Measurements from ENCODE around the gene TNFRSF25.

TNFRSF25 gene

GRCh38 chr1:6507461-6507911 lies 41.5 kb upstream of the TNFRSF25 start:
- DNase-seq (ENCODE audit: low read depth in 1 of 2, low spot score in 1 of 2): no peak
- no peak for TF ChIP-seq JUND (IDR thresholded peaks at IDR 0.05; ENCODE audit: low read depth)
- in situ Hi-C loops (cut with HindIII; ENCODE audit: low pct_unique_long_range_greater_than_20kb, low sequenced_read_pairs): no loop called here

GRCh38 chr1:6507037-6507428 lies 41.1 kb upstream of the TNFRSF25 start:
- no peak for DNase-seq (ENCODE audit: low read depth in 1 of 2, low spot score in 1 of 2)
- in situ Hi-C loops (cut with HindIII; ENCODE audit: low pct_unique_long_range_greater_than_20kb, low sequenced_read_pairs): no loop called here

GRCh38 chr1:6506210-6507036 lies 40.5 kb upstream of the TNFRSF25 start:
- no peak for TF ChIP-seq JUND (IDR thresholded peaks at IDR 0.05; ENCODE audit: low read depth)
- in situ Hi-C loops (cut with HindIII; ENCODE audit: low pct_unique_long_range_greater_than_20kb, low sequenced_read_pairs): no loop called here

More at GRCh38 chr1:6507037-6507428, 41.1 kb upstream of the TNFRSF25 start:
- TF ChIP-seq JUND (IDR thresholded peaks at IDR 0.05; ENCODE audit: low read depth): no peak

DNA sequence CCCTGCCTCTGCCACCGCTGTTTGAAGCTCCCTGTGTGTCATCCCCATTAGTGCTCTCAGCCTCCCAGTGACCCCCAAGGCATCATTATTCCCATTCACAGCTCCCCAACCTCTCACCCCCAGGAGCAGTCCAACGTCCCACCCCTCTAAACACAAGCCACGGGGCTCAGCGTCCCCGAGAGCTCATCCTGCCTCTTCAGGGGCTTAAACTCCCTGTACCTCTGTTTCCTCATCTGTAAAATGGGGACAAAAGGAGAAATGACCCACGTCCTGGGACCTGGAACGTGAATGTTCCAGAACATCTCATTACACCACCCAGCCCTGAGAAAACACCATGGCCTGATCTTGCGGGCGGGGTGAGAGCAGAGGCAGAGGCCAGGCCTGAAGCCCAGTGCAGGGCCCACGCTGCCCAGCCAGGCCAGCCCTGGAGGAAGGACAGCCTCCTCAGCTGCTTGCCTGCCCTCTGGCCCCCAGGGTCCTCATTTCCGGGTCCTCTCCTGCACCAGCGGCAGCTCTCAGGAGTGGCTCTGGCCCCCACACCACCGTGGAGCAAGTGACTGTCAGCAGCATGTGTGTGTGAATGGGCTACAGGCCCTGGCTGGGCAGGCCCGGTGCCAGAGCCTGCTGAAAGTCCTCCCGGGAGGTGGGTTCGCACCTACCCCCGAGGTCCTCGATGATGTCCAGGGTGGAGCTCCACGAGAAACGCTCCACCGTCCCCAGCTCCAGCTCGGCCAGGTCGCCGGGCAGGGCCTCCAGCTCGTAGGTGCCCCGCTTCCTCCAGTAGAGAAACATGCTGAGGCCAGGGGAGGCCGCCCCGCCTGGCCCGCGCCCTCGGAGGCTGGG lies 39.6 kb upstream of the TNFRSF25 start:
- no peak for DNase-seq (ENCODE audit: low read depth in 1 of 2, low spot score in 1 of 2)
- no peak for TF ChIP-seq JUND (IDR thresholded peaks at IDR 0.05; ENCODE audit: low read depth)
- in situ Hi-C loops (cut with HindIII; ENCODE audit: low pct_unique_long_range_greater_than_20kb, low sequenced_read_pairs): no loop called here

More at GRCh38 chr1:6506210-6507036, 40.5 kb upstream of the TNFRSF25 start:
- no peak for DNase-seq (ENCODE audit: low read depth in 1 of 2, low spot score in 1 of 2)

- in situ Hi-C loops (cut with HindIII; ENCODE audit: low pct_unique_long_range_greater_than_20kb, low sequenced_read_pairs): no loop called here
- no peak for DNase-seq (ENCODE audit: low read depth in 1 of 2, low spot score in 1 of 2)
- no peak for TF ChIP-seq JUND (IDR thresholded peaks at IDR 0.05; ENCODE audit: low read depth)
Observed at GRCh38 chr1:6504887-6505286, 38.9 kb upstream of the TNFRSF25 start.

DNA sequence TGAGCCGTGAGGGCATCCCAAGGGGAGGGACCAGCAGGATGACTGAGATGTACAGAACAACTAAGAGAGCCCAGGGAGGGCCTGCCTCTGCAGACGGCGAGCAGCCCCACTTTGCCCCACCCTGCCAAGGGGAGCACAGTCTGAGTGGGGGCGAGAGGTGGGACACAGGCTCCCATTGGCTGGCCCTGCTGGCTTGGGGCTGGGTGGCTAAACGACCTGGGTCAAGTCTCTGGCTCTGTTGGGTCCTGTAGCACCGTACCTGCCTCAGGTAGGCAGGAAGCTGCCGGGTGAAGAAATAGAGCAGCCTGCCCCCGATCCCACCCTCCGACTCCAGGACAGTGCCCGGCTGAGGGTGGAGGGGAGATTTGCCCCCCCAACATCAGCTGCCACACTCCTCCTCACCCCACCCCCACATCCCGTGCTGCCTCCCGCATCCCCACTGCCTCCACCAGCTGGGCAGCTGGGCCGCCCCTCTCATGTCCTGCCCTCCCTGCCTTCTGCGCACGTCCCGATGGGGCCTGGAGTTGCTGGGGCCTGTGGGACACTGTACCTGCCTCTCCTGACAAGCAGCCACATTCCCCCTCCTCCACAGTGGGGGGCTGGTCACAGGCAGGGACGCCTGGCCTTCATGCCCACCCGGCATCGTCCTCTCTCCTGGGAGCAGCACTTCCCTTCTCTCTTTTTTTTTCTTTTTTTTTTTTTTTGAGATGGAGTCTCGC lies 38.1 kb upstream of the TNFRSF25 start:
- no peak for TF ChIP-seq JUND (IDR thresholded peaks at IDR 0.05; ENCODE audit: low read depth)
- DNase-seq (ENCODE audit: low read depth in 1 of 2, low spot score in 1 of 2): no peak
- in situ Hi-C loops (cut with HindIII; ENCODE audit: low pct_unique_long_range_greater_than_20kb, low sequenced_read_pairs): no loop called here

DNA sequence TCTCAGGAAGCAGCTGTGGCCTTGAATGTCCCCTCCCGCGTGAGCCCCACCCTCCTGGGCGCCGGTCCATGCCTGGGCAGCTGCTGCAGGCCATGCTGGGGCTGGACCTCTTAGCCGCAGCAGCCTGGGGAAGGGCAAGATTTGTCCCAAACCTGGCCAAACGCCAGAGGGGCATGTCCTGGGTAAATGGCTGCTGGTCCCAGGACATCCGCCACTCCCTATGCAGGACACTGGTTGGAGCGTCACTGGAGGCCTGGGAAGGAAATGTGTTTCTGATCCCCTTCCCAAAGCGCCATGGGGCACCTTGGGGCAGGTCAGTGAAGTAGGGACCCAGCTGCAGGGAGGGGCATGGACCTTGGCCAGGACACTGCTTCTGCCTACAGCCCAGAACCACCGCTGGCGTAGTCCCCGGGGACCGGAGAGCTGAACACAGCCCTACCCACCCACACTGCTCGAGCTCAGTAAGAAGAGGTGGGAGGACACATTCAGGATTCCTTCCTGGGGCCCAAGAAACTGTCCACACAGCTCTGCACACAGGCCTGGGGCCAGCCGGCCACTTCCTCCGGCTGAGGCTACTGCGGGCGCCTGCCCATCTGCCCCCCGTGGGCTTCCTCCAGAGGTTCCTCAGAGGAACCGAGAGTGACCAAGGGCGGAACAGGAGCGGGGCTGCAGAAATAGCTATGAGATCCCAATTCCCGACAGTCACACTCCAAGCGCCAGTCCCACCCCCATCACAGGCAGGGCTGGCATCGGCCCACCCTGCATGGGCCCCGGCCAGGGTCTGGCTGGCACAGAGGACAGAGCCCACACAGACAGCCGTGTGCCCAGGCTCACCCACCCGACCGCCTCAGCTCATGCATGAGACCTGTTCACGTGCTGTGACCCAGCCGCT lies 36.3 kb upstream of the TNFRSF25 start:
- DNase-seq (ENCODE audit: low read depth in 1 of 2, low spot score in 1 of 2): no peak
- in situ Hi-C loops (cut with HindIII; ENCODE audit: low pct_unique_long_range_greater_than_20kb, low sequenced_read_pairs): no loop called here
- TF ChIP-seq JUND (IDR thresholded peaks at IDR 0.05; ENCODE audit: low read depth): no peak

- DNase-seq (ENCODE audit: low read depth in 1 of 2, low spot score in 1 of 2): no peak
- in situ Hi-C loops (cut with HindIII; ENCODE audit: low pct_unique_long_range_greater_than_20kb, low sequenced_read_pairs): no loop called here
- no peak for TF ChIP-seq JUND (IDR thresholded peaks at IDR 0.05; ENCODE audit: low read depth)
Observed at GRCh38 chr1:6501279-6501813, 35.4 kb upstream of the TNFRSF25 start.

- no peak for DNase-seq (ENCODE audit: low read depth in 1 of 2, low spot score in 1 of 2)
- in situ Hi-C loops (cut with HindIII; ENCODE audit: low pct_unique_long_range_greater_than_20kb, low sequenced_read_pairs): no loop called here
- no peak for TF ChIP-seq JUND (IDR thresholded peaks at IDR 0.05; ENCODE audit: low read depth)
Observed at GRCh38 chr1:6500544-6501278, 34.7 kb upstream of the TNFRSF25 start.

DNA sequence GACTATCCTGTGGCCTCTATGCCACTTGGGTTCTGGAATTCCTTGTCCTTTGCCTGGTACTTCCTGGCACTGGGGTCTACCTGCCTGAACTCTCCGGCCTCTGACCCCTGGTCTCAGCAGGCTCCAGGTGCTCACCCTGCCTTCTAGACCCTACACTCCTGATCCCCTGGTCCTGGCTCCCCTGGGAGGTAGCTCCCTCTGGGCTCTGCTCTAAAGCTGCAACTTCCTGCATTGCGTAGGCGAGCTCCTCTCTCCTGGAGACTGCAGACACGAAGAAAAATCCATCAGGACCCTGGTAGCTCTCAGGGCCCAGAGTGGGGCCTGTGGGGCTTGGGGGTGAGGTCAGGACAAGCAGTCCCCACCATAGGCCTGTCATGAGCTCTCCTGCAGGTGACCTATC lies 33.3 kb upstream of the TNFRSF25 start:
- no peak for DNase-seq (ENCODE audit: low read depth in 1 of 2, low spot score in 1 of 2)
- no peak for TF ChIP-seq JUND (IDR thresholded peaks at IDR 0.05; ENCODE audit: low read depth)
- in situ Hi-C loops (cut with HindIII; ENCODE audit: low pct_unique_long_range_greater_than_20kb, low sequenced_read_pairs): no loop called here

DNA sequence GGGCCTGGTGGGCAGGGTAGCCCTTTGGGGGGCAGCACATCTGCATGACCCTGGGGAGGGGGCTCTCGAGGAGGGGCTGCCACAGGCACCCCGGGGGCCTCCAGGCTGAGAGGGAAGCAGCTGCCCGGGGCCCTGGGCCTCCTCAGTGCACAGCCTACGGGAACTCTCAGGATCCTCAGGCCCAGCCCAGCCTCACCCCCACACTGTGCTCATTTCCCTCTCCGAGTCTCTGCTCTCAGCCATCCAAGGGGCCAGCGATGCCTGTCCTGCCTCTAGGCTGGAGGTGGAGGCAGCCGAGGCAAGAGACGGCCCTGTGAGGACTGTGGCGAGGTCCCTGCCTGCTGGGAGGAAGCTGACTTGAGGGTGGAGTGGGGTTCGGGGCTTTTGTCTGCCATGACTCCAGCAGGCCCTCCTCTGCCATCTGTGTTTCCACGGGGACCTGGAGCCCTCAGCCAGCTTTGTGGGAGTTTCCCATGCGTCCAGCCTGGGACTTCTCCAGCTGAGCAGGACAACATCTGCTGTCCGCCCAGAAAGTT lies 32.7 kb upstream of the TNFRSF25 start:
- TF ChIP-seq JUND (IDR thresholded peaks at IDR 0.05; ENCODE audit: low read depth): no peak
- DNase-seq (ENCODE audit: low read depth in 1 of 2, low spot score in 1 of 2): no peak
- in situ Hi-C loops (cut with HindIII; ENCODE audit: low pct_unique_long_range_greater_than_20kb, low sequenced_read_pairs): no loop called here

All from T47D (cell line).